GM04504 (cell line): ENCODE data around the gene RAB18.
A peak's percentile ranks its signal among the peaks of the same experiment; 100 is the strongest.
"Not testable (repeated sequence)": the region's sequence is repeated elsewhere in the genome, so short reads cannot be mapped to it uniquely, and the experiment has no call there.

ENCODE experiments used
- DNase-seq: peaks from one replicate; pipeline ENCODE4 v3.0.0-alpha.2; 2012; ENCODE audit warnings: low read depth

Gene RAB18

DNA sequence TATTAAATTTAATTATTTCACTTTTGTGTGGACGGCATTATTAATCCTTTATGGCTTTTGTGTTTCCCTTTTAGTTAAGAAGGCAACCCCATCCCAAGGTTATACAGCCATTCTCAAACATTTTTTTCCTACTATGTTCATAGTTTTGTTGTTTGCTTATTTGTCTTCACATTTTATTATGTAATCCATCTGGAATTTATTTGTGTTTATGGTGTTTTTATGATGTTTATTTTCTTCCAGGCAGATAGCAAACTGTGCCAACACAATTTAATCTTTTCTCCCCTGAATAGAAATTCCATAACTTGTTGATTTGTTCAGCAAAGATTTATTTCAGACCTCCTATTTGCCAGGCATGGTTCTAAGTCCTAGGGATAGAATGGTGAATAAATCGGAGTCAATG is 42.9 kb downstream of the RAB18 start:
- DNase-seq = no peak

DNA sequence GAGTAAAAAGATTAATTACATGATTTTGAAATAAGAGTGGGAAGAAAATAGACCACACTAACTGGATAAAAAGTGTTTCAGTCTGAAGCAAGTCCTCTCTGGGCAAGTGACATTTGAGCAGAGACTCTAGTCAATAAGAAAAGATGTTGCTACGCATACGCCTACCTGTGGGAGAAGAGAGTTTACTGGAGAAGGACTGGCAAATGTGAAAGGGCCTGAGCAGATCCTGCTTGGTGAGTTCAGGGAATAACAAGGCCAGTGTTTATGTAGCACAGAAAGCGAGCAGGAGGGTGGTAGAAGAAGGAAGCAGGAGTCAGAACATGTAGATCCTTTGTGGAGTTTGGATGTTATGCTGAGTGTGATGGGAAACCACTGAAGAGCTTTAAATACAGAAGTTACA is 43.4 kb downstream of the RAB18 start:
- DNase-seq = no peak

DNA sequence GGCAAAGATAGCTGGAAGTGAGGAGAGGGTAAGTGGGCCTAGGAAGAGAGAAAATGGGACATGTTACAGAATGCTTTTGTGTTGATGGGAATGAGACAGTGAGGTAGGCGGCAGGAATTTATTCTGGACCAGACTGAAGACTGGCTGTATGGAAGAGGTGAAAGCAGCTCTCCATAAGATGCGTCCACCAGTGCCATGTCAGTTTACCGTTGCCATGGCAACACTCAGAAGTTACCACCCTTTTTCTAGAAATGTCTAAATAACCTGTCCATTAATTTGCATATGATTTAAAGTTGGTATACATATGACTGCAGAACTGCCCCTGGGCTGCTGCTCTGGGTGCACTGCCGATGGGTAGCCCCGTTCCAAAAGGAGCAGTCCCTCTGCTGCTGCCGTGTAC is 46.7 kb downstream of the RAB18 start:
- DNase-seq = no peak

DNA sequence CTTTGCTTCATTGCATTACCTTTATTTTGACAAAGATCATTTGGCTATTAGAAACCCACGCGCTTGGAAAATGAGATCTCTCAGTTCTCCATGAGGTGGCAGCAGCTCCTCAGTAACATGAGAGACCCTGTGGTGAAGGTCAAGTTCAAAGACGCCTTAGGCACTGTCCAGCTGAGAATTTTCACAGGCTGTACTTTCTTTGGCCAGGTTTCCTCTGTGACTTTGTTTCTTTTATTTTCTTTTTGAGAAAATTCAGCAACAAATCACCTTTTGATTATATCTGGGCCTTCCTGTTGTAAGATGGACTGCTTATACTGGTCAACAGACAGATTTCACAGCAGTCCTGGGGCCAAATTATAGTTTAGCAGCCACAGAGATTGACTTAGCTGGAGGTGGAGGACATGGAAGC is 54.5 kb downstream of the RAB18 start:
- peak; percentile 48 for DNase-seq

DNA sequence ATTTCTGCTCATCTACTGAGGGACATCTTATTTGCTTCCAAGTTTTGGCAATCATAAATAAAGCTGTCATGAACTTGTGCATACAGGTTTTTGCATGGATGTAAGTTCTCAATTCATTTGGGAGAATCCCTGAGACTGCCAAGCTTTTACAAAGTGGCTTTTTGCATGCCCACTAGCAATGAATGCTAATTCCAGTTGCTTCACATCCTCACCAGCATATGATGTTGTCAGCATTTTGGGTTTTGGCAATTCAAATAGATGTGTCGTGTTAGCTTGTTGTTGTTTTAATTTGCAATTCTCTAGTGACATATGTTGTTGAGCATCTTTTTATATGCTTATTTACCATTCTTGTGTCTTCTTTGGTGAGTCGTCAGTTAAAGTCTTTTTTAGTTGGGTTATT is 57.2 kb downstream of the RAB18 start:
- no peak for DNase-seq

DNA sequence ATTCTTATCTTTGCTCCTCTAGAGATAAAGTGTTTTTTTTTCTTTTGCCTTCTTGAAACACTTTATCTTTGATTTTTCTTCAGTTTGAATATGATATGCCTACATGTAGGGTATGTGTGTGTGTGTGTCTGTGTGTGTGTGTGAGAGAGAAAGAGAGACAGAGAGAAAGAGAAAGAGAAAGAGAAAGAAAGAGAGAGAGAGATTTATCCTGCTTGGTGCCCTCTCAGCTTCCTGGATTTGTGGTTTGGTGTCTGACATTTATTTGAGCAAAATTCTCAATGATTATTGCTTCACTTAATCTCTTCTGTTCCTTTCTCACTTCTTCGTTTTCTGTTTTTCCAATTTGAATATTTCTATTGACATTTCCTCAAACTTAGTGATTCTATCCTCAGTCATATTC is 60.3 kb downstream of the RAB18 start:
- DNase-seq = no peak

DNA sequence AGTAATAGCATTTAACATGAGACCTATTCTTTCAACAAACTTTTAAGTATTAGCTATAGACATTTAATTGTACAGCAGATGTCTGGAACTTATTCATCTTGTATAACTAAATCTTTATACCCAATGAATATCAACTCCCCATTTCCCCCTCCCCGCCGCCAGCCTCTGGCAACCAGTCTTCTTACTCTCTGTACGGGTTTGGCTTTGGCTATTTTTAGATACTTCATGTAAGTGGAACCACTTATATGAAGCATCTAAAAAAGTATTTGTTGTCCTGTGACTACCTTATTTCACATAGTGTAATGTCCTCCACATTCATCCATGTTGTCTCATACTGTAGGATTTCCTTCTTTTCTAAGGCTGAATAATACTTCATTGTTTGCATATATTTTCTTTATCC is 60.8 kb downstream of the RAB18 start:
- no peak for DNase-seq

DNA sequence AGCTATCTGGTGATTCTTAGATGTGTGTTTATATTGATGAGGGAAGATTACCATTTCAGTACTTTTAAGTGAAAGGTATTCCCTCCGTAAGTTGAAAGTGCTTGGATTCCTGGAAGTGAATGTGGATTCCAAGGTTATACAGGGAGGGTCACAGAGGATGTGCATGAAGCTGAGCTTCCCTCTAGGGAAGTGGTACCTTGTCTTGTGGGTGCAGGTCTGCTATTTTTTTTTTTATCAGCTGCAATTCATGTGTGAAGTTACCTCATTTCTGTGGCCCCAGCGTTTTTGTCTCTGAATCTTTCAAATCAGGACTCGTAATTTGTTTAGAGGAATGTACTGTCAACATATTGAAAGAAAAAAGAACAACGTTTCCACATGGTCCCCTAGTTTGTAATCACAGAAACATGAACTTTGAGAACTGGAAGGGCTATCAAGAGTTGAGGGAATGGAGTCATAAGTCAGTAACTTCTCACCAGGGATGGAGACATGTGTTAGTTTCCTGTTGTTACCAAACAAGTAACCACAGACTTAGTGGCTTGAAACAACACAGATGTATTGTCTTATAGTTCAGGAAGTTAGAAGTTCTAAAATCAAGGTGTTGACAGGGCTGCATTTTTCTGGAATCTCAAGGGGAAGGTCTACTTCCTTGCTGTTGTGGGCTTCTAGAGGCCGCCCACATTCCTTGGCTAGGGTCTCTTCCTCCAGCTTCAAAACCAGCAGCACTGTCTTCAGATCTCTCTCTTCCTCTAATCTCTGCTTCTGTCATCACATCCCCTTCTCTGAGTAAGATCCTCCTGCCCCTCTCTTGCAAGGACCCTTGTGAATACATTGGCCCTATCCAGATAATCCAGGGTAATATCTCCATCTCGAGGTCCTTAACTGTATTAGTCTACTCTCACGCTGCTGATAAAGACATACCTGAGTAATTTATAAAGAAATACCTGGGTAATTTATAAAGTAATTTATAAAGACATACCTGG is 64.4 kb downstream of the RAB18 start:
- peak; percentile 36 for DNase-seq

DNA sequence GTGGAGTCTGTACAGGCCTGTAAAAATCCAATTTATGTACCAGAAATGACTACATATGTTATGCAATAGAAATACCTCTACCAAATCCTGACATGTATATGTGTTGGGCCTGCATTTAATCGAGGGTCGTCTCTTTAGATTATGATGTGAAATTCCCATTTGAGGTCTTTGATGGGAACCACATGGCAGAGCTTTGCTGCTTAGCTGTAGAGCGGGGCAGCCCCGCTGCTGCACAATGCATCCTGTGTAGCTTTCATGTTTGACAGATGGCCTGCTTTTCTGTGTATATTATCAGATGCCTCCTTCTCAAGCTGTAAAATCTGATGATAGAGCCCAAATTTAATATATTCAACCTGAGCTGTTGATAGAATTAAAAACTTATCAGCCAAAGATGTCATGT is 65.8 kb downstream of the RAB18 start:
- no peak for DNase-seq

DNA sequence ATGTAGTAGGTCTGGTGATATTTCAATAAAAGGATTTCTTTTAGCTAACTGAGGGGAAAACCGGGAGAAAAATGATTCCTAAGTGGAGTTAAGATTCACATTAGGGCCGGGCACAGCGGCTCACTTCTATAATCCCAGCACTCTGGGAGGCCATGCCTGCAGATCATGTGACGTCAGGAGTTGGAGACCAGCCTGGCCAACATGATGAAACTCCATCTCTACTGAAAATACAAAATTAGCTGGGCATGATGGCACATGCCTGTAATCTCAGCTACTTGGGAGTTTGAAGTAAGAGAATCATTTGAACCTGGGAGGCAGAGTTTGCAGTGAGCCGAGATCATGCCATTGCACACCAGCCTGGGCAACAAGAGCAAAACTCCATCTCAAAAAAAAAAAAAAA is 72.9 kb downstream of the RAB18 start:
- not testable (repeated sequence) for DNase-seq

DNA sequence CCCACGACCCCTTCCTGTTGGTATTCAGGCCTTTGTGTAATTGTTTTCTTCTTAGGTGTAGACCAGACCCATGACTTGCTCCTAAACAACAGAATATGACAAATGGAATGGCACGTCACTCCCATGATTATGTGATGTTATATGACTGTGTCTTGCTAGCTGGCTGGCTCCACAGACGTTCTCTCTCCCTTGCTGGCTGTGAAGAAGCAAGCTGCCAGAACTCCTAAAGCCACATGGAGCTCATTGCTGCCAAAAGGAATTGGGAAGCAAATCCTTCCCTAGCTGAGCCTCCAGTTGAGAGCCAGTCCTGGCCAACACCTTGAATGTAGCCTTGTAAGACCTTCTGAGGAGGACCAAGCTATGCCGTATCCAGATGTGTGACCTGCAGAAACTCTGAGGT is 74.2 kb downstream of the RAB18 start:
- DNase-seq = no peak

DNA sequence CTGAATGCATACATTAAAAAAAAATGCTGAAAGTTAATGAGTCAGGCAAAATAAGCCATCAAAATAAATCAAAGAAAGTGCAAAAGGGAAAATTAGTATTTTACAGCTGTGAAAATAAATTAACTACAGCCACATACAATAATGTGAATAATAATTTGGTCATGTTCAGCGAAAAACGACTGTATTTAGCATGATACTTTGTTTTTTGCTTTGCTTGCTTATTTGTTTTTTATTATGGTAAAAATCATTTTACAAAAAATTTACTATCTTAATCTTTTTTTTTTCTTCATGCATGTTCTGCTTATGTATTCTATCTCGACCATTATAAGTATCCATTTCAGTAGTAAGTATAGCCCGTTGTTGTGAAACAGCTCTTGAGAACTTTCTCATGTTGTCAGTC is 77.1 kb downstream of the RAB18 start:
- DNase-seq = no peak

DNA sequence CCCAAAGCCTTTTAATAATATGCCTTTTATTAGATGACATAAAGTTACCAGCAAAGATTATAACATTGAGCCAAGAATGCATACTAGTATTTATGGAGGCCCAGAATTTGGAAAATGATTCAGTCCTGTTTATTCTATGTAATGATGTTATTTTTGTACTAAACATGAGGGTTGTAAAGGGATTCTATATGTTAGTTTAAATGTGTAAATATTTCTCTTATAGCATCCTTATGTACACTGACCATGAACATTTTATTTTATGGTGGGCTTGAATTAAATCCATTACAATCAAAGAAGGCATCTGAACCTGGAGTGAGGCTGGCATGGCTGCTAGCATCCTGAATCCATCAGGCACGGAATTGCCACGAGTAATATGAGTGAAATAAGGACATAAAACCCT is 80.2 kb downstream of the RAB18 start:
- no peak for DNase-seq
